GM19328 (cell line): Measurements from ENCODE around the gene NOTUM.

Experiments used
- ATAC-seq: cut with Tn5 transposase; IDR thresholded peaks from one replicate; pipeline ENCODE4 v1.9.1; 2021; ENCODE audit warnings: mild to moderate bottlenecking, moderate library complexity; ENCODE audit not compliant: unreplicated experiment

The NOTUM gene

GRCh38 chr17:81912441-81913309 lies 48.3 kb downstream of the NOTUM start:
- ATAC-seq, result no peak

- ATAC-seq, result no peak
Measured at GRCh38 chr17:81911969-81912368, 49.0 kb downstream of the NOTUM start.

- ATAC-seq, result peak; percentile 69
Measured at GRCh38 chr17:81911277-81911961, 49.6 kb downstream of the NOTUM start, which contains the start of gene PCYT2. TSS of gene PCYT2 (minus strand) at chr17:81911399. CDS start at chr17:81911355, 44 bp downstream.

- peak; percentile 27 for ATAC-seq
Measured at GRCh38 chr17:81910840-81911276, 50.1 kb downstream of the NOTUM start.

GRCh38 chr17:81909966-81910839 lies 50.8 kb downstream of the NOTUM start:
- ATAC-seq, result no peak

GRCh38 chr17:81909231-81909630 lies 51.8 kb downstream of the NOTUM start:
- no peak for ATAC-seq

GRCh38 chr17:81908793-81909192 lies 52.2 kb downstream of the NOTUM start:
- ATAC-seq, result no peak

GRCh38 chr17:81907219-81908145 lies 53.5 kb downstream of the NOTUM start:
- no peak for ATAC-seq

- ATAC-seq, result no peak
Measured at GRCh38 chr17:81906476-81907218, 54.3 kb downstream of the NOTUM start.

- no peak for ATAC-seq
Measured at GRCh38 chr17:81905993-81906392, 55.0 kb downstream of the NOTUM start.

- no peak for ATAC-seq
Measured at GRCh38 chr17:81905424-81905875, 55.5 kb downstream of the NOTUM start.

GRCh38 chr17:81904600-81905423 lies 56.2 kb downstream of the NOTUM start:
- no peak for ATAC-seq

- ATAC-seq, result no peak
Measured at GRCh38 chr17:81903896-81904599, 56.9 kb downstream of the NOTUM start.

GRCh38 chr17:81903415-81903831 lies 57.6 kb downstream of the NOTUM start:
- no peak for ATAC-seq

- no peak for ATAC-seq
Measured at GRCh38 chr17:81902653-81903414, 58.2 kb downstream of the NOTUM start.
